ENCODE data around the gene SEPHS2. TPM values are rescaled to one million over a fixed set of nuclear protein-coding genes. Genes with fewer than 3 reads are reported as not detected.

Gene SEPHS2
- total RNA-seq, 1 donor from 2014 or later, result 7.3 TPM

DNA sequence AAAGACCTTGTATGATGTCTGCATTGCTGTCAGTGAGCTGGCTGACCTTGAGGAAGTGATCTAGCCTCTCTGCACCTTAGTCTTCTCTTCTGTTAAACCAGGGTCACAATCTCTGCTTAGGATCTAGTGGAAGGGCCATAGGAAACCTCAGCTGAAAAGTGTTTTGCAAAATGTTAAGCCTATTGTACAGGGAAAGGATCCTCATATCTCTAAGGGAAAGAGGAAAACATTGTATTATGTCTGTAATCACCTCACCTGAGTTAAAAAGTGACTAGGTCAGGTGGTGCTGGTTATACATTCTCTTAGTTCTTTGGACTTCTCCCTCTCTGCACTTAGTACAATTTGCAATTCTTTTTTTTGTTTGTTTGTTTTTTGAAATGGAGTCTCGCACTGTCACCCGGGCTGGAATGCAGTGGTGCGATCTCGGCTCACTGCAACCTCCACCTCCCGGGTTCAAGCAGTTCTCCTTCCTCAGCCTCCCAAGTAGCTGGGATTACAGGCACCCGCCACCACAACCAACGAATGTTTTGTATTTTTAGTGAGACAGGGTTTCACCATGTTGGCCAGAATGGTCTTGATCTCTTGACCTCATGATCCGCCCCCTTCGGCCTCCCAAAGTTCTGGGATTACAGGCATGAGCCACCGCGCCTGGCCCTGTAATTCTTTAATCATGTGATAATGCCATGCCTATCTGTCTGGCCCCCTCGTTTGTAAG, 2.0 kb upstream of the SEPHS2 start:
- no peak overlapping the region for H3K27ac ChIP-seq (ENCODE audit: low read depth, low read length)
- H3K9ac ChIP-seq (ENCODE audit: low read depth in 1 of 3, low read length in 3 of 3), result no peak overlapping the region
- no peaks in the 10 kb centered on the region for H3K27me3 ChIP-seq (ENCODE audit: control insufficient read depth in 3 of 3, insufficient read depth in 3 of 3, low read length in 3 of 3)
- no peak overlapping the region for H3K4me3 ChIP-seq (ENCODE audit: low read length in 3 of 3)
- peaks cover 4 to 9% (median 5%) of the 10 kb centered on the region in 3 donors for H3K36me3 ChIP-seq (ENCODE audit: control insufficient read depth in 3 of 3, insufficient read depth in 3 of 3, low read length in 3 of 3)
- H3K4me1 ChIP-seq (ENCODE audit: control insufficient read depth in 3 of 3, insufficient read depth in 3 of 3, low read length in 3 of 3), result peaks cover 21 to 26% (median 22%) of the 10 kb centered on the region in 3 donors
- no peaks in the 10 kb centered on the region for H3K9me3 ChIP-seq (ENCODE audit: control insufficient read depth in 3 of 3, low read length in 3 of 3)

- Histone ChIP-seq H3K9ac (ENCODE audit: low read depth in 1 of 3, low read length in 3 of 3) (peak overlapping the region; percentile 96 to 100 (median 98)), H3K4me1 (ENCODE audit: control insufficient read depth in 3 of 3, insufficient read depth in 3 of 3, low read length in 3 of 3) (peaks cover 21 to 26% (median 22%) of the 10 kb centered on the region in 3 donors), H3K36me3 (ENCODE audit: control insufficient read depth in 3 of 3, insufficient read depth in 3 of 3, low read length in 3 of 3) (peaks cover 4 to 9% (median 5%) of the 10 kb centered on the region in 3 donors), H3K27me3 (ENCODE audit: control insufficient read depth in 3 of 3, insufficient read depth in 3 of 3, low read length in 3 of 3) (no peaks in the 10 kb centered on the region), H3K9me3 (ENCODE audit: control insufficient read depth in 3 of 3, low read length in 3 of 3) (no peaks in the 10 kb centered on the region), H3K27ac (ENCODE audit: low read depth, low read length) (peak overlapping the region; percentile 97), H3K4me3 (ENCODE audit: low read length in 3 of 3) (peak overlapping the region; percentile 78 to 98 (median 91))
Measured at GRCh38 chr16:30446203-30446595, 525 bp upstream of the SEPHS2 start.

DNA sequence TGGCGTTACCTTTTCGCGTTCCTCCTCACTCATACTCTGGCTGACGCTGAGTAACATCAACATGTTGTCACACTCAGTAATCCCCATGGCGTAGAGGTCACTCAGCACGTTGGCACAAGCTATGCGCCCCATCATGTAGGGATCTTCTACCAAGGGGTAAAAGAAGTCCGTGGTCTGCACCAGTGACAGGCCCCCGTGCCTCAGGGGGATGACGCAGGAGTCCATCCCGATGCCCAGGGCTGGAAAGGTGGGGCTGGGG, 596 bp downstream of the SEPHS2 start:
- H3K9me3 ChIP-seq (ENCODE audit: control insufficient read depth in 3 of 3, low read length in 3 of 3), result no peaks in the 10 kb centered on the region
- H3K4me1 ChIP-seq (ENCODE audit: control insufficient read depth in 3 of 3, insufficient read depth in 3 of 3, low read length in 3 of 3), result peaks cover 21 to 26% (median 22%) of the 10 kb centered on the region in 3 donors

GRCh38 chr16:30444231-30445148, 1.2 kb downstream of the SEPHS2 start:
- Histone ChIP-seq H3K4me3 (ENCODE audit: low read length in 3 of 3) (peak overlapping the region; percentile 78 to 98 (median 91)), H3K27ac (ENCODE audit: low read depth, low read length) (peak overlapping the region; percentile 97), H3K9ac (ENCODE audit: low read depth in 1 of 3, low read length in 3 of 3) (peak overlapping the region; percentile 96 to 100 (median 98)), H3K4me1 (ENCODE audit: control insufficient read depth in 3 of 3, insufficient read depth in 3 of 3, low read length in 3 of 3) (peaks cover 21 to 26% (median 22%) of the 10 kb centered on the region in 3 donors), H3K36me3 (ENCODE audit: control insufficient read depth in 3 of 3, insufficient read depth in 3 of 3, low read length in 3 of 3) (peaks cover 4 to 9% (median 5%) of the 10 kb centered on the region in 3 donors), H3K27me3 (ENCODE audit: control insufficient read depth in 3 of 3, insufficient read depth in 3 of 3, low read length in 3 of 3) (no peaks in the 10 kb centered on the region), H3K9me3 (ENCODE audit: control insufficient read depth in 3 of 3, low read length in 3 of 3) (no peaks in the 10 kb centered on the region)

More for the DNA sequence above, 596 bp downstream of the SEPHS2 start:
- H3K27me3 ChIP-seq (ENCODE audit: control insufficient read depth in 3 of 3, insufficient read depth in 3 of 3, low read length in 3 of 3), result no peaks in the 10 kb centered on the region
- H3K36me3 ChIP-seq (ENCODE audit: control insufficient read depth in 3 of 3, insufficient read depth in 3 of 3, low read length in 3 of 3), result peaks cover 4 to 9% (median 5%) of the 10 kb centered on the region in 3 donors
- H3K4me3 ChIP-seq (ENCODE audit: low read length in 3 of 3), result peak overlapping the region; percentile 78 to 98 (median 91)
- H3K27ac ChIP-seq (ENCODE audit: low read depth, low read length), result peak overlapping the region; percentile 97
- peak overlapping the region; percentile 96 to 100 (median 98) for H3K9ac ChIP-seq (ENCODE audit: low read depth in 1 of 3, low read length in 3 of 3)

DNA sequence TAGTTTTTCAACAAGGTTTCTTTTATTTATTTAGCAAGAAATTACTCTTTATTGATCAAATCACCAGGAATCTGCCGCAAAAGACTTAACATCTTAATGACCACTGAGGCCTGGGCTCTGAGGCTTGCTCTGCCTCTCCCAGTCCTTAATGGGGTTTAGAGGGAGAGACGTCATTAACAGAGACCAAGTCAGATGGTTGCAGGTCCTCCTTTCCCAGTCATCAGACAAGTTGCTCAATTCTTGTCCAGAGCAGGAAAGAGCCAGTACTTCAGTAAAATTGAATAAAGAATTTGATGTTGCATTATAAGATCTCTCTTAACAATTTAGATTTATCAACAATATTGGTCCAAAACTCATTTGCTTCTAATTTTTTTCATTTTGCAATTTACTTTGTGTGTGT, 2.0 kb downstream of the SEPHS2 start:
- no peaks in the 10 kb centered on the region for H3K27me3 ChIP-seq (ENCODE audit: control insufficient read depth in 3 of 3, insufficient read depth in 3 of 3, low read length in 3 of 3)
- H3K4me3 ChIP-seq (ENCODE audit: low read length in 3 of 3), result peak overlapping the region in 1 of 3 donors; percentile 78
- H3K9me3 ChIP-seq (ENCODE audit: control insufficient read depth in 3 of 3, low read length in 3 of 3), result no peaks in the 10 kb centered on the region
- peak overlapping the region in 1 of 3 donors; percentile 21 for H3K9ac ChIP-seq (ENCODE audit: low read depth in 1 of 3, low read length in 3 of 3)
- peaks cover 4 to 9% (median 5%) of the 10 kb centered on the region in 3 donors for H3K36me3 ChIP-seq (ENCODE audit: control insufficient read depth in 3 of 3, insufficient read depth in 3 of 3, low read length in 3 of 3)
- no peak overlapping the region for H3K27ac ChIP-seq (ENCODE audit: low read depth, low read length)
- peaks cover 21 to 26% (median 22%) of the 10 kb centered on the region in 3 donors for H3K4me1 ChIP-seq (ENCODE audit: control insufficient read depth in 3 of 3, insufficient read depth in 3 of 3, low read length in 3 of 3)

- Histone ChIP-seq H3K27me3 (ENCODE audit: control insufficient read depth in 3 of 3, insufficient read depth in 3 of 3, low read length in 3 of 3) (no peaks in the 10 kb centered on the region), H3K4me3 (ENCODE audit: low read length in 3 of 3) (no peak overlapping the region), H3K27ac (ENCODE audit: low read depth, low read length) (no peak overlapping the region), H3K36me3 (ENCODE audit: control insufficient read depth in 3 of 3, insufficient read depth in 3 of 3, low read length in 3 of 3) (peaks cover 4 to 9% (median 5%) of the 10 kb centered on the region in 3 donors), H3K4me1 (ENCODE audit: control insufficient read depth in 3 of 3, insufficient read depth in 3 of 3, low read length in 3 of 3) (peaks cover 14 to 18% (median 16%) of the 10 kb centered on the region in 3 donors), H3K9ac (ENCODE audit: low read depth in 1 of 3, low read length in 3 of 3) (no peak overlapping the region), H3K9me3 (ENCODE audit: control insufficient read depth in 3 of 3, low read length in 3 of 3) (no peaks in the 10 kb centered on the region)
Measured at GRCh38 chr16:30439720-30440348, 5.8 kb downstream of the SEPHS2 start.

DNA sequence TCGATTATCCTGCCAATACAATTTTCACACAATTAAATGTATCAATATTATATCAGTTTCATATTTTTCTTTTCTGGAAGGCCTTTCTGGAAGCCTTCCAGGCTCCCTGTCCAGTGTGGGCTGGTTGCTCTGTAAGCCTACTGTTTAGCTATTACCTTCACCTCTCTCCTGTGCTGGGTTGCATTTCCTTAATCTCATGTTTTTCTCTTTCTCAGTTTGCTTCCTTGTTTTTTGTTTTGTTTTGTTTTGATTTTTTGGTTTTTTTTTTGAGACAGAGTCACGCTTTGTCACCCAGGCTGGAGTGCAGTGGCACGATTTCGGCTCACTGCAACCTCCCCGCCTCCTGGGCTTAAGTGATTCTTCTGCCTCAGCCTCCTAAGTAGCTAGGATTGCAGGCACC, 6.8 kb downstream of the SEPHS2 start:
- H3K36me3 ChIP-seq (ENCODE audit: control insufficient read depth in 3 of 3, insufficient read depth in 3 of 3, low read length in 3 of 3), result peaks cover 2 to 5% (median 4%) of the 10 kb centered on the region in 3 donors
- no peak overlapping the region for H3K9ac ChIP-seq (ENCODE audit: low read depth in 1 of 3, low read length in 3 of 3)
- no peaks in the 10 kb centered on the region for H3K9me3 ChIP-seq (ENCODE audit: control insufficient read depth in 3 of 3, low read length in 3 of 3)
- H3K27ac ChIP-seq (ENCODE audit: low read depth, low read length), result no peak overlapping the region
- no peak overlapping the region for H3K4me3 ChIP-seq (ENCODE audit: low read length in 3 of 3)
- peaks cover 4 to 8% (median 8%) of the 10 kb centered on the region in 3 donors for H3K4me1 ChIP-seq (ENCODE audit: control insufficient read depth in 3 of 3, insufficient read depth in 3 of 3, low read length in 3 of 3)
- H3K27me3 ChIP-seq (ENCODE audit: control insufficient read depth in 3 of 3, insufficient read depth in 3 of 3, low read length in 3 of 3), result no peaks in the 10 kb centered on the region

DNA sequence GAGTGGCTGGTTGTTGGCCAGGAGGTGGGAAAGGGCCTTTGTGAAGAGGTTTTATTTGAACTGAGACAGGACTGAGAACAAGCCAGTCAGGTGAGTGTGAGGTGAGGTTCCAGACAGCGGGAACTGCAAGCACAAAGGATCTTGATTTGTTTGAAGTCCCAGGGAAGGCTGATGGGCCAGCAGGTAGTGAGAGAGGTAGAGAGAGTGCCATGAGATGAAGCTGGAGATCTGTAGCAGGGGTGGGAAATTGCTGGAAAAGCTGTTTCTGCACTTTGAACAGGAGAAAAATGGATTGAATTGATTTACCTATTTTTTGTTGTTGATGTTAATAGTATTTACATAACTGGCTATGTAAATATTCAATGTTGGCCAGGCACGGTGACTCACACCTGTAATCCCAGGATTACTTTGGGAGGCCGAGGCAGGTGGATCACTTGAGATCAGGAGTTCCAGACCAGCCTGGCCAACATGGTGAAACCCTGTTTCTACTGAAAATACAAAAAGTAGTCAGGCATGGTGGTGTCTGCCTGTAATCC, 8.1 kb downstream of the SEPHS2 start:
- Histone ChIP-seq H3K27me3 (ENCODE audit: control insufficient read depth in 3 of 3, insufficient read depth in 3 of 3, low read length in 3 of 3) (no peaks in the 10 kb centered on the region), H3K4me1 (ENCODE audit: control insufficient read depth in 3 of 3, insufficient read depth in 3 of 3, low read length in 3 of 3) (no peaks in the 10 kb centered on the region), H3K9me3 (ENCODE audit: control insufficient read depth in 3 of 3, low read length in 3 of 3) (no peaks in the 10 kb centered on the region), H3K9ac (ENCODE audit: low read depth in 1 of 3, low read length in 3 of 3) (no peak overlapping the region), H3K27ac (ENCODE audit: low read depth, low read length) (no peak overlapping the region), H3K36me3 (ENCODE audit: control insufficient read depth in 3 of 3, insufficient read depth in 3 of 3, low read length in 3 of 3) (no peaks in the 10 kb centered on the region), H3K4me3 (ENCODE audit: low read length in 3 of 3) (no peak overlapping the region)

- no peak overlapping the region for H3K4me3 ChIP-seq (ENCODE audit: low read length in 3 of 3)
- H3K9ac ChIP-seq (ENCODE audit: low read depth in 1 of 3, low read length in 3 of 3), result no peak overlapping the region
- H3K36me3 ChIP-seq (ENCODE audit: control insufficient read depth in 3 of 3, insufficient read depth in 3 of 3, low read length in 3 of 3), result no peaks in the 10 kb centered on the region
- peaks cover 5 to 7% (median 6%) of the 10 kb centered on the region in 3 donors for H3K4me1 ChIP-seq (ENCODE audit: control insufficient read depth in 3 of 3, insufficient read depth in 3 of 3, low read length in 3 of 3)
- no peak overlapping the region for H3K27ac ChIP-seq (ENCODE audit: low read depth, low read length)
- no peaks in the 10 kb centered on the region for H3K27me3 ChIP-seq (ENCODE audit: control insufficient read depth in 3 of 3, insufficient read depth in 3 of 3, low read length in 3 of 3)
- no peaks in the 10 kb centered on the region for H3K9me3 ChIP-seq (ENCODE audit: control insufficient read depth in 3 of 3, low read length in 3 of 3)
Measured at GRCh38 chr16:30434852-30435251, 10.8 kb downstream of the SEPHS2 start.
